Stimulated activated CD4-positive, alpha-beta T cell treated with anti-CD3 and anti-CD28 coated beads, Interleukin-4, amount 100 ng/mL, for 4 hours (primary cell): ENCODE results near the gene CMSS1.
"Not testable (repeated sequence)": the region's sequence is repeated elsewhere in the genome, so short reads cannot be mapped to it uniquely, and the experiment has no call there.

ENCODE experiments used
- DNase-seq, 2 experiments: peaks; one replicate each; pipeline ENCODE4 v3.0.0-alpha.2; 2020

Gene CMSS1

GRCh38 chr3:99823723-99824711 is 6.4 kb downstream of the CMSS1 start:
- DNase-seq: no peak

- DNase-seq: no peak
Measured at GRCh38 chr3:99825004-99825640, 7.5 kb downstream of the CMSS1 start.

- no peak for DNase-seq
Measured at GRCh38 chr3:99829844-99830243, 12.2 kb downstream of the CMSS1 start.

- no peak for DNase-seq
Measured at GRCh38 chr3:99833617-99834205, 16.0 kb downstream of the CMSS1 start.

GRCh38 chr3:99834211-99834957 is 16.7 kb downstream of the CMSS1 start:
- no peak for DNase-seq

GRCh38 chr3:99836681-99837080 is 19.0 kb downstream of the CMSS1 start:
- no peak for DNase-seq

- no peak for DNase-seq
Measured at GRCh38 chr3:99837715-99838114, 20.1 kb downstream of the CMSS1 start.

GRCh38 chr3:99838755-99839154 is 21.1 kb downstream of the CMSS1 start:
- DNase-seq: no peak

GRCh38 chr3:99839613-99840012 is 22.0 kb downstream of the CMSS1 start:
- no peak for DNase-seq

- not testable (repeated sequence) for DNase-seq
Measured at GRCh38 chr3:99841949-99842348, 24.3 kb downstream of the CMSS1 start.

- DNase-seq: no peak
Measured at GRCh38 chr3:99842826-99843589, 25.3 kb downstream of the CMSS1 start.

- DNase-seq: no peak
Measured at GRCh38 chr3:99843590-99844258, 26.1 kb downstream of the CMSS1 start.

GRCh38 chr3:99845331-99845730 is 27.7 kb downstream of the CMSS1 start:
- DNase-seq: no peak

- DNase-seq: no peak
Measured at GRCh38 chr3:99845999-99846398, 28.3 kb downstream of the CMSS1 start.

- no peak for DNase-seq
Measured at GRCh38 chr3:99846477-99847160, 29.0 kb downstream of the CMSS1 start.

- no peak for DNase-seq
Measured at GRCh38 chr3:99848433-99848832, 30.8 kb downstream of the CMSS1 start.

GRCh38 chr3:99850608-99851007 is 32.9 kb downstream of the CMSS1 start:
- DNase-seq: no peak

- DNase-seq: no peak
Measured at GRCh38 chr3:99851955-99852354, 34.3 kb downstream of the CMSS1 start.

- no peak for DNase-seq
Measured at GRCh38 chr3:99852851-99853250, 35.2 kb downstream of the CMSS1 start.

GRCh38 chr3:99854756-99855298 is 37.2 kb downstream of the CMSS1 start:
- no peak for DNase-seq

- no peak for DNase-seq
Measured at GRCh38 chr3:99855900-99856299, 38.2 kb downstream of the CMSS1 start.
